Ovary (tissue), 3 donors: ENCODE results near the gene BFSP2.

Experiments
- EP300 ChIP-seq: sonication (generic); formaldehyde crosslinking; IDR thresholded peaks from one replicate; pipeline ENCODE4 v1.6.1; 2017; ENCODE audit warnings: antibody characterized with exemption
- POLR2A ChIP-seq: fragments of 450-650 bp; IDR thresholded peaks from one replicate; pipeline ENCODE4 v1.6.1; 2017; ENCODE audit warnings: antibody characterized with exemption, mild to moderate bottlenecking, moderate library complexity
- TF ChIP-seq, protein P1 (sequence below), 3 donors: fragments of 450-650 bp in 2 of 3; fragments of 200-600 bp in 1 of 3; IDR thresholded peaks; one replicate each; pipeline versions ENCODE4 v1.5.1 to v1.8.0; 2016 to 2022; ENCODE audit warnings: antibody characterized with exemption in 3 of 3, mild to moderate bottlenecking in 1 of 3
- donor health status: DM: no; HTN: no; CAD: no.

DNA sequence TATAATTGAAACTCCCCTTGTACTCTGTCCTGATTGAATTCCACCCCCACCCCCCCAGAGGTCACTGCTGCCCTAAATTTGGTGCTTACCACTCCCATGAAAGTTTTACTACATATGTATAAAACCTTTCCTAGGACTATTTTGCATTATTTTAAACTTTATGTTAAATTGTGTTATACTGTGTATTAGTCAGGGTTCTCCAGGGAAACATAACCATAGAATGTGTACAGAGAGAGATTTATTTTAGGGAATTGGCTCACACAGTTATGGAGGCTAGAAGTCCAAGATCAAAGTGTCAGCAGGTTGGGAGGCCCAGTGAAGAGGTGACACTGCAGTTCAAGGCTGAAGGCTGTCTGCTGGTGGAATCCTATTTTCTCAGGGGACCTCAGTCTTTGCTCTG lies 29.2 kb downstream of the BFSP2 start:
- TF ChIP-seq, protein P1, sequence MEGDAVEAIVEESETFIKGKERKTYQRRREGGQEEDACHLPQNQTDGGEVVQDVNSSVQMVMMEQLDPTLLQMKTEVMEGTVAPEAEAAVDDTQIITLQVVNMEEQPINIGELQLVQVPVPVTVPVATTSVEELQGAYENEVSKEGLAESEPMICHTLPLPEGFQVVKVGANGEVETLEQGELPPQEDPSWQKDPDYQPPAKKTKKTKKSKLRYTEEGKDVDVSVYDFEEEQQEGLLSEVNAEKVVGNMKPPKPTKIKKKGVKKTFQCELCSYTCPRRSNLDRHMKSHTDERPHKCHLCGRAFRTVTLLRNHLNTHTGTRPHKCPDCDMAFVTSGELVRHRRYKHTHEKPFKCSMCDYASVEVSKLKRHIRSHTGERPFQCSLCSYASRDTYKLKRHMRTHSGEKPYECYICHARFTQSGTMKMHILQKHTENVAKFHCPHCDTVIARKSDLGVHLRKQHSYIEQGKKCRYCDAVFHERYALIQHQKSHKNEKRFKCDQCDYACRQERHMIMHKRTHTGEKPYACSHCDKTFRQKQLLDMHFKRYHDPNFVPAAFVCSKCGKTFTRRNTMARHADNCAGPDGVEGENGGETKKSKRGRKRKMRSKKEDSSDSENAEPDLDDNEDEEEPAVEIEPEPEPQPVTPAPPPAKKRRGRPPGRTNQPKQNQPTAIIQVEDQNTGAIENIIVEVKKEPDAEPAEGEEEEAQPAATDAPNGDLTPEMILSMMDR (IDR thresholded peaks at IDR 0.05): no peak
- TF ChIP-seq POLR2A: no peak
- TF ChIP-seq EP300: no peak
